ENCODE results near the gene TPRG1L. TPM values are rescaled to one million over a fixed set of nuclear protein-coding genes. Genes with fewer than 3 reads are reported as not detected.

Gene TPRG1L
- total RNA-seq, 1 experiment from 2014 or later = 22.0 TPM

GRCh38 chr1:3646596-3646995, 21.8 kb downstream of the TPRG1L start:
- H3K27me3 ChIP-seq (ENCODE audit: control insufficient read depth, insufficient read depth, low read length) = peaks cover 15% of the 10 kb centered on the region
- DNase-seq = no peak
- no peak overlapping the region for H3K4me3 ChIP-seq (ENCODE audit: insufficient read depth, low read depth, low read length)
- H3K36me3 ChIP-seq (replicated peaks; ENCODE audit: control insufficient read depth, insufficient read depth, low read length) = peaks cover 1% of the 10 kb centered on the region; the same call in 1 of the 2 replicates

- peaks cover 1% of the 10 kb centered on the region; the same call in 1 of the 2 replicates for H3K36me3 ChIP-seq (replicated peaks; ENCODE audit: control insufficient read depth, insufficient read depth, low read length)
- DNase-seq = peak; percentile 96
- peaks cover 45% of the 10 kb centered on the region for H3K27me3 ChIP-seq (ENCODE audit: control insufficient read depth, insufficient read depth, low read length)
- H3K4me3 ChIP-seq (ENCODE audit: insufficient read depth, low read depth, low read length) = peak within 1 kb of the TSS; percentile 65
Measured at GRCh38 chr1:3649342-3650247, 24.8 kb downstream of the TPRG1L start, which contains the start of gene WRAP73. TSS of gene WRAP73 (minus strand) at chr1:3650103. CDS start at chr1:3649999, 104 bp downstream.

GRCh38 chr1:3650248-3651025, 25.6 kb downstream of the TPRG1L start:
- Histone ChIP-seq H3K27me3 (ENCODE audit: control insufficient read depth, insufficient read depth, low read length) (peaks cover 49% of the 10 kb centered on the region), H3K4me3 (ENCODE audit: insufficient read depth, low read depth, low read length) (peak overlapping the region; percentile 52), H3K36me3 (replicated peaks; ENCODE audit: control insufficient read depth, insufficient read depth, low read length) (peaks cover 1% of the 10 kb centered on the region; the same call in 1 of the 2 replicates)
- peak; percentile 86 for DNase-seq

GRCh38 chr1:3651026-3651929, 26.5 kb downstream of the TPRG1L start:
- H3K27me3 ChIP-seq (ENCODE audit: control insufficient read depth, insufficient read depth, low read length) = peaks cover 50% of the 10 kb centered on the region
- H3K36me3 ChIP-seq (replicated peaks; ENCODE audit: control insufficient read depth, insufficient read depth, low read length) = peaks cover 1% of the 10 kb centered on the region; the same call in 1 of the 2 replicates
- H3K4me3 ChIP-seq (ENCODE audit: insufficient read depth, low read depth, low read length) = peak overlapping the region; percentile 52
- peak; percentile 91 for DNase-seq

- H3K27me3 ChIP-seq (ENCODE audit: control insufficient read depth, insufficient read depth, low read length) = peaks cover 53% of the 10 kb centered on the region
- H3K36me3 ChIP-seq (replicated peaks; ENCODE audit: control insufficient read depth, insufficient read depth, low read length) = peaks cover 1% of the 10 kb centered on the region; the same call in 1 of the 2 replicates
- peak; percentile 90 for DNase-seq
- H3K4me3 ChIP-seq (ENCODE audit: insufficient read depth, low read depth, low read length) = peak within 1 kb of the TSS; percentile 52
Measured at GRCh38 chr1:3651930-3652547, 27.2 kb downstream of the TPRG1L start, which contains the start of gene TP73. TSS of gene TP73 (plus strand) at chr1:3652516. CDS start at chr1:3682366, 29,850 bp downstream.

- peak; percentile 84 for DNase-seq
- Histone ChIP-seq H3K4me3 (ENCODE audit: insufficient read depth, low read depth, low read length) (peak overlapping the region; percentile 52), H3K36me3 (replicated peaks; ENCODE audit: control insufficient read depth, insufficient read depth, low read length) (no peaks in the 10 kb centered on the region), H3K27me3 (ENCODE audit: control insufficient read depth, insufficient read depth, low read length) (peaks cover 53% of the 10 kb centered on the region)
Measured at GRCh38 chr1:3652548-3653285, 27.9 kb downstream of the TPRG1L start.

GRCh38 chr1:3653286-3653618, 28.4 kb downstream of the TPRG1L start:
- H3K4me3 ChIP-seq (ENCODE audit: insufficient read depth, low read depth, low read length) = no peak overlapping the region

GRCh38 chr1:3654549-3655281, 29.9 kb downstream of the TPRG1L start:
- H3K27me3 ChIP-seq (ENCODE audit: control insufficient read depth, insufficient read depth, low read length) = peaks cover 55% of the 10 kb centered on the region
- DNase-seq = no peak

More at GRCh38 chr1:3653286-3653618, 28.4 kb downstream of the TPRG1L start:
- Histone ChIP-seq H3K27me3 (ENCODE audit: control insufficient read depth, insufficient read depth, low read length) (peaks cover 53% of the 10 kb centered on the region), H3K36me3 (replicated peaks; ENCODE audit: control insufficient read depth, insufficient read depth, low read length) (no peaks in the 10 kb centered on the region)
- DNase-seq = peak; percentile 82

GRCh38 chr1:3656450-3657095, 31.8 kb downstream of the TPRG1L start:
- no peak for DNase-seq
- Histone ChIP-seq H3K36me3 (replicated peaks; ENCODE audit: control insufficient read depth, insufficient read depth, low read length) (no peaks in the 10 kb centered on the region), H3K27me3 (ENCODE audit: control insufficient read depth, insufficient read depth, low read length) (peaks cover 40% of the 10 kb centered on the region)

More at GRCh38 chr1:3654549-3655281, 29.9 kb downstream of the TPRG1L start:
- Histone ChIP-seq H3K36me3 (replicated peaks; ENCODE audit: control insufficient read depth, insufficient read depth, low read length) (no peaks in the 10 kb centered on the region), H3K4me3 (ENCODE audit: insufficient read depth, low read depth, low read length) (no peak overlapping the region)

GRCh38 chr1:3657096-3657475, 32.3 kb downstream of the TPRG1L start:
- H3K27me3 ChIP-seq (ENCODE audit: control insufficient read depth, insufficient read depth, low read length) = peaks cover 34% of the 10 kb centered on the region

More at GRCh38 chr1:3656450-3657095, 31.8 kb downstream of the TPRG1L start:
- no peak overlapping the region for H3K4me3 ChIP-seq (ENCODE audit: insufficient read depth, low read depth, low read length)

GRCh38 chr1:3657578-3658230, 32.9 kb downstream of the TPRG1L start:
- Histone ChIP-seq H3K27me3 (ENCODE audit: control insufficient read depth, insufficient read depth, low read length) (peaks cover 29% of the 10 kb centered on the region), H3K36me3 (replicated peaks; ENCODE audit: control insufficient read depth, insufficient read depth, low read length) (no peaks in the 10 kb centered on the region), H3K4me3 (ENCODE audit: insufficient read depth, low read depth, low read length) (no peak overlapping the region)
- peak; percentile 63 for DNase-seq

More at GRCh38 chr1:3657096-3657475, 32.3 kb downstream of the TPRG1L start:
- no peak for DNase-seq
- Histone ChIP-seq H3K36me3 (replicated peaks; ENCODE audit: control insufficient read depth, insufficient read depth, low read length) (no peaks in the 10 kb centered on the region), H3K4me3 (ENCODE audit: insufficient read depth, low read depth, low read length) (no peak overlapping the region)

GRCh38 chr1:3658231-3658615, 33.4 kb downstream of the TPRG1L start:
- Histone ChIP-seq H3K27me3 (ENCODE audit: control insufficient read depth, insufficient read depth, low read length) (peaks cover 24% of the 10 kb centered on the region), H3K4me3 (ENCODE audit: insufficient read depth, low read depth, low read length) (no peak overlapping the region), H3K36me3 (replicated peaks; ENCODE audit: control insufficient read depth, insufficient read depth, low read length) (no peaks in the 10 kb centered on the region)
- DNase-seq = no peak

All from H7 (cell line).